ENCODE data around the gene SLC29A3. TPM values are rescaled to one million over a fixed set of nuclear protein-coding genes. Genes with fewer than 3 reads are reported as not detected.

The SLC29A3 gene
- total and polyA plus RNA-seq, 4 experiments from 2014 or later: 7.0 to 9.1 (median 8.2) TPM

DNA sequence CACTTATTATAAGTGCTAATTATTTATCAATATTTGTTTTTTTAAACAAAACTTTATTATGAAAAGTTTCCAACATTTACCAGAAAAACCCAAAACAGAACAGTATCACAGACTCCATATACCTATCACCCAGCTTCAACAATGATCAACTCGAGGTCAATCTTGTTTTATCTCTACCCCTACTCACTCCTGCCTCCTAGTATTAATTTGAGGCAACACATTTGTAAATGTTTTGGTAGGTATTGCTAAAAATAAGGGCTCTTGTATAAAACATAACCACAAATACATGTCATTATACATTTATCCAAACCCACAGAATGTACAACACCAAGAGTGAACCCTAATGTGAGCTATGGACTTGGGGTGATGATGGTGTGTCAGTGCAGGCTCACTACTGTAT, 61.8 kb downstream of the SLC29A3 start:
- ChIA-PET CTCF (ENCODE audit: partially characterized antibody) (interaction anchor here (0.9 to 2.2 kb wide), 3 partner anchors 188 to 432 kb away, joined by 3 to 8 read pairs (median 3); no protein-coding TSS in a partner anchor), POLR2A (ENCODE audit: partially characterized antibody) (no interaction called here)
- Histone ChIP-seq H3K4me3 (ENCODE audit: low read length in 2 of 2) (no peak overlapping the region), H3K9me3 (ENCODE audit: control insufficient read depth in 1 of 2, low read length in 2 of 2) (no peaks in the 10 kb centered on the region), H3K27ac (ENCODE audit: low read depth, low read length) (no peak overlapping the region), H3K27me3 (ENCODE audit: insufficient read depth, low read length) (no peaks in the 10 kb centered on the region), H3K36me3 (ENCODE audit: insufficient read depth, low read length) (no peaks in the 10 kb centered on the region), H3K4me1 (ENCODE audit: insufficient read depth, low read length) (no peaks in the 10 kb centered on the region)
- Mint-ChIP-seq H3K4me3 (no peak overlapping the region), H3K27me3 (peaks cover 0 to 2% of the 10 kb centered on the region in 2 donors), H3K4me1 (peaks cover 4 to 15% (median 7%) of the 10 kb centered on the region in 4 donors), H3K27ac (no peak overlapping the region), H3K9me3 (no peaks in the 10 kb centered on the region), H3K36me3 (no peaks in the 10 kb centered on the region)
- intact Hi-C loops (cut with micrococcal nuclease): no loop called here
- DNase-seq: no peak

DNA sequence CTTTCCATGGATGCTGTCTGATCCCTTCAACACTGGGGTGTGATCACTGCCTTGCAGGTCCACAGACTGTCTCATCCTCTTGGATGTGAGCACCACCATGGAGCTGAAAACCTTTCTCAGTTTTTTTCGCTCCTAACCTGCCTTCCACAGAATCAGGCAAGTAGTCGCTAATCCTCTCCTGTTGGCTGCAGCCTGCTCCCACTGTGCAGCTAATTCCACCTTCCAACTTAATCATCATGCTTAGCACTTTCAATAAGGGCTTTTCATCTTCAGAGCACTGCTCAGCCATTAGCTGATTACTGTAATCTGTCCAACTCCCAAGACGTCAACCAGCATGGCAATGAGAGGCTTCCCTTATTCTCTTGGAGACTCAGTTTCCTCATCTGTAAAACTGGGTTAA, 62.6 kb downstream of the SLC29A3 start:
- Mint-ChIP-seq H3K4me3 (no peak overlapping the region), H3K27me3 (peaks cover 1 to 2% of the 10 kb centered on the region in 2 donors), H3K36me3 (no peaks in the 10 kb centered on the region), H3K27ac (peak overlapping the region in 1 of 7 donors; percentile 6), H3K4me1 (peaks cover 3 to 15% (median 4%) of the 10 kb centered on the region in 4 donors), H3K9me3 (no peaks in the 10 kb centered on the region)
- H3K27me3 ChIP-seq (ENCODE audit: insufficient read depth, low read length): no peaks in the 10 kb centered on the region
- ChIA-PET CTCF (ENCODE audit: partially characterized antibody) (interaction anchor here (0.9 to 2.2 kb wide), 8 partner anchors 9 to 431 kb away, joined by 3 to 8 read pairs (median 3); no protein-coding TSS in a partner anchor), POLR2A (ENCODE audit: partially characterized antibody) (no interaction called here)
- H3K4me3 ChIP-seq (ENCODE audit: low read length in 2 of 2): no peak overlapping the region
- no peaks in the 10 kb centered on the region for H3K36me3 ChIP-seq (ENCODE audit: insufficient read depth, low read length)
- intact Hi-C loops (cut with micrococcal nuclease): no loop called here
- no peak overlapping the region for H3K27ac ChIP-seq (ENCODE audit: low read depth, low read length)
- no peaks in the 10 kb centered on the region for H3K9me3 ChIP-seq (ENCODE audit: control insufficient read depth in 1 of 2, low read length in 2 of 2)
- H3K4me1 ChIP-seq (ENCODE audit: insufficient read depth, low read length): no peaks in the 10 kb centered on the region
- no peak for DNase-seq

DNA sequence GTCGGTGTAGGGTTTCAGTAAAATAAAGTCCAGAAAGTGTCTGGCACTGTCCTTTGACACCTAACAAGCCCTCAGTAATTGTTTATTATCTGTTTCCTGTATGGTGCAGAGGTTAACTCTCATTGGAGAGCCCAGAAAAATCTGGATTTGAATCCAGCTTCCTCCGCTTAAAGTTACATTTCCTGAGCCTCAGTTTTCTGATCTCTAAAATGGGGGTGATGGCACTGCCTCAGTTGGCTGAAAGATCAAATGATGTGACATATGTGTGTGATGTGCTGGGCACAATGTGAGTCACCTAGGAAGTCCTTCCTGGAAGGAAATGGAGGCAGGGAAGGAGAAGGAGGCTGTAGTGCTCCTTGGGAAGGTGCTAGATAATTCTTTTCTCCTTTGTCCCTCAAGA, 63.0 kb downstream of the SLC29A3 start:
- Mint-ChIP-seq H3K9me3 (no peaks in the 10 kb centered on the region), H3K27ac (no peak overlapping the region), H3K4me3 (no peak overlapping the region), H3K4me1 (peaks cover 3 to 11% (median 4%) of the 10 kb centered on the region in 4 donors), H3K36me3 (no peaks in the 10 kb centered on the region), H3K27me3 (peaks cover 2% of the 10 kb centered on the region in 2 donors)
- no peak for DNase-seq
- Histone ChIP-seq H3K36me3 (ENCODE audit: insufficient read depth, low read length) (no peaks in the 10 kb centered on the region), H3K4me3 (ENCODE audit: low read length in 2 of 2) (no peak overlapping the region), H3K27me3 (ENCODE audit: insufficient read depth, low read length) (no peaks in the 10 kb centered on the region), H3K9me3 (ENCODE audit: control insufficient read depth in 1 of 2, low read length in 2 of 2) (no peaks in the 10 kb centered on the region), H3K27ac (ENCODE audit: low read depth, low read length) (no peak overlapping the region), H3K4me1 (ENCODE audit: insufficient read depth, low read length) (no peaks in the 10 kb centered on the region)
- ChIA-PET POLR2A (ENCODE audit: partially characterized antibody) (no interaction called here), CTCF (ENCODE audit: partially characterized antibody) (interaction anchor here (0.9 to 4.5 kb wide), 9 partner anchors 8 to 430 kb away, joined by 3 to 23 read pairs (median 4); no protein-coding TSS in a partner anchor)
- intact Hi-C loops (cut with micrococcal nuclease): no loop called here

DNA sequence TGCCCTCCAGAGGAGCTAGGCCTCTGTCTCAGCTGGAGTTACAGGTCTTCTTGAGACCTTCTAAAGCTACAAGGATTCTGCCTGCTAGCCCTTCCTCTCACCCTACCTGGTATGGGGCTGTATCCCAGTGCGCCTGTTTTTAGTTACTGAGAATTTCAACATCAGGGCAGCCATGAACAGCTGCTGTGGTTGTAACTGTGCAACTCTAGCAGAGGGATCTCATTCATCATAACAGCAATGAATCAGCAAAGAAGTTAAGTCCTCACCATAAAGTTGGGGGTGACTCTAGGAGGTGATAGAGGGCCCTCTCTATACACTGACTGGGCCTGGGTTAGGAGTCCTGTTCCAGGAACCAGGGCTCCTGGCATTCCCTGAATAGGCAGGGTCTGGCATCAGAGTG, 63.7 kb downstream of the SLC29A3 start:
- POLR2A ChIA-PET (ENCODE audit: partially characterized antibody): no interaction called here
- H3K36me3 ChIP-seq (ENCODE audit: insufficient read depth, low read length): no peaks in the 10 kb centered on the region
- Mint-ChIP-seq H3K9me3 (no peaks in the 10 kb centered on the region), H3K4me1 (peaks cover 0 to 5% (median 0%) of the 10 kb centered on the region in 4 donors), H3K4me3 (no peak overlapping the region), H3K36me3 (no peaks in the 10 kb centered on the region), H3K27me3 (peaks cover 2% of the 10 kb centered on the region in 2 donors), H3K27ac (no peak overlapping the region)
- no peak overlapping the region for H3K27ac ChIP-seq (ENCODE audit: low read depth, low read length)
- intact Hi-C loops (cut with micrococcal nuclease): no loop called here
- CTCF ChIA-PET (ENCODE audit: partially characterized antibody): interaction anchor here (0.7 to 4.5 kb wide), 10 partner anchors 10 to 514 kb away, joined by 3 to 23 read pairs (median 4); no protein-coding TSS in a partner anchor
- H3K27me3 ChIP-seq (ENCODE audit: insufficient read depth, low read length): no peaks in the 10 kb centered on the region
- no peak for DNase-seq
- no peaks in the 10 kb centered on the region for H3K9me3 ChIP-seq (ENCODE audit: control insufficient read depth in 1 of 2, low read length in 2 of 2)
- H3K4me3 ChIP-seq (ENCODE audit: low read length in 2 of 2): no peak overlapping the region
- H3K4me1 ChIP-seq (ENCODE audit: insufficient read depth, low read length): no peaks in the 10 kb centered on the region

DNA sequence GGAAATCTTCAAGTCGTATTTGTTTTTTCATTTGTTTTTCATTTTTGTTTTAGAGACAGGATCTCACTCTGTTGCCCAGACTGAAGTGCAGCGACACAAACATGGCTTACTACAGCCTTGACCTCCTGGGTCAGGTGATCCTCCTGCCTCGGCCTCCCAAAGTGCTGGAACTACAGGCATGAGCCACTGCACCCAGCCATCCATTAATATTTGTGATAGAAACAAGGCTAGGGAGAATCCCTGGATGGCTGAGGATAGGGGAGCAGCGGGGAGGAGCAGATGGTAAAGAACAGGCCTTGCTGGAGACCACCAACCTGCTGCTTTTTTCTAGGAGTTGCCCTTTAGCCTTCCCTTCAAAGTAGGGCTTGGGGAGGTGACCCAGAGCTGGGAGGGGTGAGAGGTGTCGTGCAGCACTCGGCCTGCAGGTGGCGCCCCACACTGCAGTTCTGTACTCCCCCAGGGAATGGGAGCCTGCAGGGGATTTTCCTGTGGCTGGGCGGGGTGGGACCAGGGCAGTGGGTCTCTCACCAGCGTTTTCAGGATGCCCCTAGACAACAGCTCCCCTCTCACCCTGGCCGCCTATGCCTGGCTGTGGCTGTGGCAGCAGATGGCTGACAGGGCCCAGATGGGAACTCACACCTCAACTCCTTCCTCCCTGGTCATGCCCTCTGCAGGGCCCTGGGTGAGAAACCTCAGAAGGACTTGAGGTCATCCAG, 65.1 kb downstream of the SLC29A3 start:
- no peak overlapping the region for H3K27ac Mint-ChIP-seq
- Histone ChIP-seq H3K9me3 (ENCODE audit: control insufficient read depth in 1 of 2, low read length in 2 of 2) (no peaks in the 10 kb centered on the region), H3K27me3 (ENCODE audit: insufficient read depth, low read length) (no peaks in the 10 kb centered on the region), H3K27ac (ENCODE audit: low read depth, low read length) (no peak overlapping the region), H3K4me3 (ENCODE audit: low read length in 2 of 2) (no peak overlapping the region), H3K36me3 (ENCODE audit: insufficient read depth, low read length) (no peaks in the 10 kb centered on the region), H3K4me1 (ENCODE audit: insufficient read depth, low read length) (no peaks in the 10 kb centered on the region)
- POLR2A ChIA-PET (ENCODE audit: partially characterized antibody): interaction anchor here (1.0 kb wide), 1 partner anchor 428 kb away, joined by 4 read pairs; no protein-coding TSS in a partner anchor
- intact Hi-C loops (cut with micrococcal nuclease): loop anchor here (1.0 to 2.0 kb wide), 6 partner anchors 70 to 512 kb away; partner anchors contain the start of gene VSIR
- no peak overlapping the region for H3K4me3 Mint-ChIP-seq
- no peaks in the 10 kb centered on the region for H3K9me3 Mint-ChIP-seq
- no peaks in the 10 kb centered on the region for H3K36me3 Mint-ChIP-seq
- H3K4me1 Mint-ChIP-seq: peaks cover 0 to 3% (median 0%) of the 10 kb centered on the region in 4 donors
- peaks cover 2 to 3% of the 10 kb centered on the region in 2 donors for H3K27me3 Mint-ChIP-seq
- peak; percentile 56 to 67 (median 60) for DNase-seq
- CTCF ChIA-PET (ENCODE audit: partially characterized antibody): interaction anchor here (0.5 to 4.6 kb wide), 24 partner anchors 8 to 511 kb away, joined by 3 to 32 read pairs (median 4); partner anchors contain the start of gene CDH23

DNA sequence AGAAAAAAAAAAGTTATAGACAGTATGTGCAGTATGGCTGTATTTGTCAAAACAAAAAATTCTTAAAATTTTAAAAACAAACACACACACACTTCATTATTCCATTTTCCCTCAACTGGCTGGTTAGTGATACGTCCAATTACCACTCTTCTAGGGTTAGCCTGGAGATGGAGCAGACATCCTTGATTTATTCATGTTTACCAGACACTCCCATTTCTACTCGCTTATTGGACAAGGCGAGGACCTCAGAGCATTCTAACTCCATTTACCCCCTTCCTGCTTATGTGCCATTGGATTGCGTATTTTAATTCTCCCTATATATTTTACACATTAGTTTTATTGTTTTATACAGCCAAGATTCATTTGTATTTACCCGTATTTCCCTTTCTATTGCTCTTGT, 69.1 kb downstream of the SLC29A3 start:
- no peak overlapping the region for H3K4me3 Mint-ChIP-seq
- H3K27ac Mint-ChIP-seq: no peak overlapping the region
- intact Hi-C loops (cut with micrococcal nuclease): no loop called here
- H3K36me3 Mint-ChIP-seq: no peaks in the 10 kb centered on the region
- H3K9me3 Mint-ChIP-seq: no peaks in the 10 kb centered on the region
- CTCF ChIA-PET (ENCODE audit: partially characterized antibody): interaction anchor here (1.1 to 2.4 kb wide), 3 partner anchors 10 to 424 kb away, joined by 3 to 8 read pairs (median 5); no protein-coding TSS in a partner anchor
- H3K27me3 Mint-ChIP-seq: peaks cover 14 to 16% of the 10 kb centered on the region in 2 donors
- Histone ChIP-seq H3K4me1 (ENCODE audit: insufficient read depth, low read length) (no peaks in the 10 kb centered on the region), H3K4me3 (ENCODE audit: low read length in 2 of 2) (no peak overlapping the region), H3K27ac (ENCODE audit: low read depth, low read length) (no peak overlapping the region), H3K36me3 (ENCODE audit: insufficient read depth, low read length) (no peaks in the 10 kb centered on the region), H3K9me3 (ENCODE audit: control insufficient read depth in 1 of 2, low read length in 2 of 2) (no peaks in the 10 kb centered on the region), H3K27me3 (ENCODE audit: insufficient read depth, low read length) (peaks cover 10% of the 10 kb centered on the region)
- no peak for DNase-seq
- H3K4me1 Mint-ChIP-seq: no peaks in the 10 kb centered on the region
- POLR2A ChIA-PET (ENCODE audit: partially characterized antibody): no interaction called here

DNA sequence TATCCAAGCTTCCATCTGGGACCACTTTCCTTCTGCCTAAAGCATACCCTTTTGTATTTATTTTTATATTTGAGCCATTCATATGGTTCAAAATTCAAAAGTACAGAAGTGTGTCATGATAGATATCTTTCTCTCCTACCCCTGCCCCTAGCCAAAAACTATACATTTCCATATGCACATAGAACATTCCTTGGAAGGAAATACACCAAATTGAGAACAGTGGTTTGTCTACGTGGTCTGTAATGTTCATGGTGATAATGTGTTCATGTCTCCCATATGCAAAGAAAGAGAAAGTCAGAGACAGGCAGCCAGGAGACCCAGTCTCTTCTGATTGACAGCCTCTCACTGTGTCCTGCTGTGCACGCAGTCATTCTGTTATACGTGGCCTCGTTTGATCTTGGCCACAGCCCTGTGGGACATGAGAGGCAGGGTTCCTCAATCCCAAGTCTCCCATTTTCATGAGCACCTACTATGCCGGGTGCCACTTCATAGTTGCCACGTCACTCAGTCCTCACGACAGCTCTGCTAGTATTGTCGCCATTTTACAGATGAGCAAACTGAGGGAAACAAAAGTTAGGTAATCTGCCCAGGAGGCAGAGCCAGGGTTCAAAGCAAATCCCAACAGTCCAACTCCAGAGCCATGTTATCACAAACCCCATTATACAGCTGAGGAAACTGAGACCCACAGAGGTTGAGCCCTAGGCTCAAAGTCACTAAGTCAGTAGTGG, 69.7 kb downstream of the SLC29A3 start:
- H3K4me1 Mint-ChIP-seq: no peaks in the 10 kb centered on the region
- POLR2A ChIA-PET (ENCODE audit: partially characterized antibody): no interaction called here
- no peaks in the 10 kb centered on the region for H3K36me3 Mint-ChIP-seq
- Histone ChIP-seq H3K9me3 (ENCODE audit: control insufficient read depth in 1 of 2, low read length in 2 of 2) (no peaks in the 10 kb centered on the region), H3K27ac (ENCODE audit: low read depth, low read length) (no peak overlapping the region), H3K27me3 (ENCODE audit: insufficient read depth, low read length) (peaks cover 11% of the 10 kb centered on the region), H3K4me3 (ENCODE audit: low read length in 2 of 2) (no peak overlapping the region), H3K36me3 (ENCODE audit: insufficient read depth, low read length) (no peaks in the 10 kb centered on the region), H3K4me1 (ENCODE audit: insufficient read depth, low read length) (no peaks in the 10 kb centered on the region)
- intact Hi-C loops (cut with micrococcal nuclease): no loop called here
- H3K27me3 Mint-ChIP-seq: peaks cover 19 to 22% of the 10 kb centered on the region in 2 donors
- H3K4me3 Mint-ChIP-seq: no peak overlapping the region
- DNase-seq: no peak
- no peak overlapping the region for H3K27ac Mint-ChIP-seq
- H3K9me3 Mint-ChIP-seq: no peaks in the 10 kb centered on the region
- CTCF ChIA-PET (ENCODE audit: partially characterized antibody): interaction anchor here (0.6 to 2.4 kb wide), 5 partner anchors 10 to 463 kb away, joined by 3 to 8 read pairs (median 4); no protein-coding TSS in a partner anchor
